ENCODE data around the gene VWA7.
"Not testable (repeated sequence)": the region's sequence is repeated elsewhere in the genome, so short reads cannot be mapped to it uniquely, and the experiment has no call there.

VWA7 gene, protein sequence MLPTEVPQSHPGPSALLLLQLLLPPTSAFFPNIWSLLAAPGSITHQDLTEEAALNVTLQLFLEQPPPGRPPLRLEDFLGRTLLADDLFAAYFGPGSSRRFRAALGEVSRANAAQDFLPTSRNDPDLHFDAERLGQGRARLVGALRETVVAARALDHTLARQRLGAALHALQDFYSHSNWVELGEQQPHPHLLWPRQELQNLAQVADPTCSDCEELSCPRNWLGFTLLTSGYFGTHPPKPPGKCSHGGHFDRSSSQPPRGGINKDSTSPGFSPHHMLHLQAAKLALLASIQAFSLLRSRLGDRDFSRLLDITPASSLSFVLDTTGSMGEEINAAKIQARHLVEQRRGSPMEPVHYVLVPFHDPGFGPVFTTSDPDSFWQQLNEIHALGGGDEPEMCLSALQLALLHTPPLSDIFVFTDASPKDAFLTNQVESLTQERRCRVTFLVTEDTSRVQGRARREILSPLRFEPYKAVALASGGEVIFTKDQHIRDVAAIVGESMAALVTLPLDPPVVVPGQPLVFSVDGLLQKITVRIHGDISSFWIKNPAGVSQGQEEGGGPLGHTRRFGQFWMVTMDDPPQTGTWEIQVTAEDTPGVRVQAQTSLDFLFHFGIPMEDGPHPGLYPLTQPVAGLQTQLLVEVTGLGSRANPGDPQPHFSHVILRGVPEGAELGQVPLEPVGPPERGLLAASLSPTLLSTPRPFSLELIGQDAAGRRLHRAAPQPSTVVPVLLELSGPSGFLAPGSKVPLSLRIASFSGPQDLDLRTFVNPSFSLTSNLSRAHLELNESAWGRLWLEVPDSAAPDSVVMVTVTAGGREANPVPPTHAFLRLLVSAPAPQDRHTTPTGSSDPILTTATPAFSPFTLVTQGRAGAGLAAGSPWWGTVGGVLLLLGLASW

DNA sequence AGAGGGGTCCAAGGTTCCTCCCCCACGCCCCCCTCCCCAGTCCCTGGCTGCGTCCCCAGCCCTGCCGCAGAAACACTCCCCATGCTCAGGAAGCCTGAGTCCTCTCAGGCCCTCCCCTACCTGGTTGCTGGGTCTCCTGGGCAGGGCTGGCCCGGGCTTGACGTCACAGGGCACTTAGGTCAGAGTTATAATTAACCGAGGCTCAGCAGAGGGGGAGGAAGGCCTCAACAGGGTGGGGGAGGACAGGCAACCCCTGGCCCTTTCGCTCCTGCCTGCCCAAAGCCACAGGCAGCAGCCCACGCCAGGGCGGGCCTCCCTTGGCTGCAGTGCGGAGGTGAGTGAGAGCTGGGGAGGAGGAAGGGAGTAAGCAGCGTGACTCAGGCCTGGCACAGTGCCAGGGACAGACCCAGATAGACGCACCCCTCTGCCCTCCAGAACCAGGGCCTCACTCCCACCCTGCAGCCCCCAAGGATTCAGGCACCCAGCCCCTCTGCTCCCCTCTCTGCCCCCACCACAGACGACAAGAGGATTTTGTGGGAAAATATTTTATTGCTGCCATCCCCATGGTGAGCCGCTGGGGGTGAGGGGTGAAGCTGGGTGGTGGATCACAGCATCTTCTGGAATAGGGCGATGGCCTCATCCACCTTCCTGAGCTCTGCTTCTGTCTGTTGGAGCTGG lies at the start of gene VWA7:
Gene VWA7, minus strand, starts transcription at position 340 of the 678 bp plus-strand sequence. CDS start 549 bp downstream, outside the sequence.
- DNase-seq: peak; percentile 54
- in situ Hi-C loops (cut with HindIII; ENCODE audit: low pct_ligation_motif_present, low pct_unique_long_range_greater_than_20kb, low sequenced_read_pairs): no loop called here

DNA sequence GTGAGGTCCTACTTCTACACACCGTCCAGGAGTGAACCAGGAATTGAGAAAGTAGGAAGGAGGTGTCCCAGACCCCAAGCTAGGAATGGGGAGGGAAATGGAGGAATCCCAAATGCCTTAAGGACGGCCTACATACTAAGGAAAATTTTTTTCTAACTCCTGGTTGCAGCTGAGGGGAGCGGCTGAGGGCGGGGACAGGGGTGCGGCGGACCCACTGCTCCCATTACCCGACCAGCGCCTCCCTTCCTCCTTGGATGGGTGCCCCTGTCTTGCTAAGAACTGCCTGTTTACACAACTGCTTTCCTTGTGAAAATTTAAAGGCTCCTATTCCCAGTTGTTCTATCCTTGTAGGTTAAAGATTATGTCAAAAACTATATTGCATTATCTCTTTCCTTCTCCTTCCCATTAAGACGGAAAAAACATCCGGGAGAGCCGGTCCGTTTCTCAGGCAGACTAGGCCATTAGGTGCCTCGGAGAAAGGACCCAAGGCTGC lies 49.7 kb upstream of the VWA7 start:
- no peak for DNase-seq
- in situ Hi-C loops (cut with HindIII; ENCODE audit: low pct_ligation_motif_present, low pct_unique_long_range_greater_than_20kb, low sequenced_read_pairs): no loop called here

DNA sequence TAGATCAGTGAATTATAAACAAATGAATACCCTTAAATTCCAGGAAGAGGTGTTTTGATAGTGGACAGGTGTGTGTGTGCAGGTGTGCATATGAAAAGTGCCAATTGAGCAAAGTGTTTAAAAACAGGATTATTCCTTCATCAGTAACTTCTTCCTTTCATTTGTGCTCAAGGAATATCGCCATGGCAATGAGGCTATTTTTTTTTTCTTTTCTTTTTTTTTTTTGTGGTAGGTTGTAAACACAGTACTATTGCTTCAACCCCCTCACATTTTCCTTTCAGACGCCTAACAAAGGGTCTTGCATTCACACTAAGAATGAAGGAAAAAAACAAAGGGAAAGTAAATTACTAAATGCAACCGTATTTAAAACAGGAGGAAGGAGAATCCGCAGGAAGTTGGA lies 48.4 kb upstream of the VWA7 start:
- no peak for DNase-seq
- in situ Hi-C loops (cut with HindIII; ENCODE audit: low pct_ligation_motif_present, low pct_unique_long_range_greater_than_20kb, low sequenced_read_pairs): no loop called here

DNA sequence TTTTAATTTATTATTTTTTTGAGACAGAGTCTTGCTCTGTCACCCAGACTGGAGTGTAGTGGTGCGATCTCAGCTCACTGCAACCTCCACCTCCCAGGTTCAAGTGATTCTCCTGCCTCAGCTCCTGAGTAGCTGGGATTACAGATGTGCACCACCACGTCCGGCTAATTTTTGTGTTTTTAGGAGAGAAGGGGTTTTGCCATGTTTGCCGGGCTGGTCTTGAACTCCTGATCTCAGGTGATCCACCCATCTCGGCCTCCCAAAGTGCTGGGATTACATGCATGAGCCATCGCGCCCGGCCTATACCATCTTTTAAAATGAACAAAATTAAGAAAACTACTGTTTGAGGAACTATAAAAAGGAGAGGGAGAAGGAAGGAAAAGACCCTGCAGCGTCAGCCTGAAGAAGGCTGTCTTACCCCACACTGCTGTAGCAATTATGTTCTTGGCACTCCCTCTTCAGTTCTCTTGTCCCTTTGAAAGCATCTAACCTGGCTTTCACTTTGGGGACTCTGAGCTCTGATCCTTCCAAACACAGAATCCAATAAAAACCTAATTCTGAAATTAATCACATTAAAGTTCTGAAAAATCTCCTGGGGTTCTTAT lies 46.6 kb upstream of the VWA7 start:
- DNase-seq; in situ Hi-C loops (cut with HindIII; ENCODE audit: low pct_ligation_motif_present, low pct_unique_long_range_greater_than_20kb, low sequenced_read_pairs): not testable (repeated sequence)

DNA sequence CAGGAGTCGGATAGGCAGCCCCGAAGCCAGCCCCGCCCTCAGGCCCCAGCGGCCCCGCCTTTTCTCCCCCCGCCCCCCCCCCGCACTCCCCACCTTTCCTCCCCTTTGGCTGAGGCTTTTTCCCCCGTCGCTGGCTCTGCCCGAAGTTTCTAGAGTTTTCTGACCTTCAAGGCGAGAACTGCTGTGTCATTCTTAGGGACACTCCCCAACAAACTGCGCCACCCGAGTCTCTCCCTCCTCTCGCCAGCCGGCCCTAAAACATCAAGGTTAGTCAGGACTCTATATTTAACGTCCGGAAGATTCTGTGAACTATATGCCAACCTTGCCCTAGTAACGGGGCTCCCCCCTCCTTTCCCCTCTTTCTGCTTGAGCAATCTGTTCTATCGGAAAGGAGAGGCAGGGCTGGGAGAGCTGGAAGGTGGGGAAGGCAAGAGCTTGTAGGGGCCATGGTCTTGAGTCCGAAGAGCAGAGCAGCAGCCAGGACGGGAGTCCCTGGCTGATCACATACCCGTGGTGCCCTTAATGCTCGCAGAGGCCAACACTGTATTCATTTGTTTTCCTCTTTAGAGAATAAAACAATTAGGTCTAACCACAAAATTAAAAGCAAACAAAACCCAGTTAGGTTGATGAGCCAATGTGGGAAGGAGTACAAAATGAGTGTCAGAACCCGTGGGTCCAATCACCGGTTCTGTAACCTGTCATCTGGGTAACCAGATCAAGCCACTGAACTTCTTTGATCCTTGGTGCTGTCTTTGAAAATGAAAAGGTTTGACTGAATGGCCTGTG lies 45.1 kb upstream of the VWA7 start:
- in situ Hi-C loops (cut with HindIII; ENCODE audit: low pct_ligation_motif_present, low pct_unique_long_range_greater_than_20kb, low sequenced_read_pairs): no loop called here
- DNase-seq: no peak

DNA sequence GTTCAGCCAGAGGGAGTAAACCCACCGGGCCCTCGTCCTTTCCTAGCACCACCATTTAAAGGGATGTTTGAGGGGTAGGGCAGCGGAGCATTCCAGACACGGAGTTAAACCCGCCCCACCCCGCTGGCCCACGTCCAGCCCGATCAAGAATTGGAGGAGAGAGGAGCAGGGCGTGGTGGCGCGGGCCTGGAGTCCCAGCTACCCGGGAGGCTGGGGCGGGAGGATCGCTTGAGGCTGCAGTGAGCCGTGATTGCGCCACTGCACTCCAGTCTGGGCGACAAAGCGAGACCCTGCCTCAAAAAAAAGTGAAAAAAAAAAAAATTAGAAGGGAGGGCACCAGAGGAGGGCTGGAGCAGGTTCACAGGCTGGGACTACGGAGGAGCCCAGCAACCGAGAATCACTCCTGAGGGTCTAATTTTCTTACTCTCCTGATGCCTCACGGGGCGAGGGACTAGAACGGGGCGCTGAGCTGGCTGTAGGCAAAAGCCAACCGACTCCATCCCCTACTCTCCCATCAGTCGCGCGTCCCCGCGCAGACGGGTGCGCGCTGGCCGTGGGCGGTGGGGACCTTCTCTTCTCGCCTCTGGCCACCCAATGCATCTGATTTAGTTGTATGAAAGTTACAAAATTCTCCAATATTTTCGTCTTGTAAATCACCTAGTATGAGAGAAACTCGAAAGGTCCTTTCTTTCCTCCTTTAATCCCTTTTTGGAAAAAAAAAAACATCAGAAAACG lies 44.3 kb upstream of the VWA7 start:
- in situ Hi-C loops (cut with HindIII; ENCODE audit: low pct_ligation_motif_present, low pct_unique_long_range_greater_than_20kb, low sequenced_read_pairs): no loop called here
- DNase-seq: no peak

DNA sequence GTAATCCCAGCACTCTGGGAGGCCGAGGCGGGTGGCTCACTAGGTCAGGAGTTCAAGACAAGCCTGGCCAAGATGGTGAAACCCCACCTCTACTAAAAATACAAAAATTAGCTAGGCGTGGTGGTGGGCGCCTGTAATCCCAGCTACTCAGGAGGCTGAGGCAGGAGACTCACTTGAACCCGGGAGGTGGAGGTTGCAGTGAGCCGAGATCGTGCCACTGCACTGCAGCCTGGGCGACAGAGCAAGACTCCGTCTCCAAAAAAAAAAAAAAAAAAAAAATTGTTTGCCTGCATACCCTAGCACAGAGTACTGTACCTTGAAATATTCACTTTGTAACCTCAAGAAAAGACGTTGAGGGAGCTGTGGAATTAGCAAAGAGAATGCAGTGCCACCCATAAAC lies 43.3 kb upstream of the VWA7 start:
- in situ Hi-C loops (cut with HindIII; ENCODE audit: low pct_ligation_motif_present, low pct_unique_long_range_greater_than_20kb, low sequenced_read_pairs); DNase-seq: not testable (repeated sequence)

DNA sequence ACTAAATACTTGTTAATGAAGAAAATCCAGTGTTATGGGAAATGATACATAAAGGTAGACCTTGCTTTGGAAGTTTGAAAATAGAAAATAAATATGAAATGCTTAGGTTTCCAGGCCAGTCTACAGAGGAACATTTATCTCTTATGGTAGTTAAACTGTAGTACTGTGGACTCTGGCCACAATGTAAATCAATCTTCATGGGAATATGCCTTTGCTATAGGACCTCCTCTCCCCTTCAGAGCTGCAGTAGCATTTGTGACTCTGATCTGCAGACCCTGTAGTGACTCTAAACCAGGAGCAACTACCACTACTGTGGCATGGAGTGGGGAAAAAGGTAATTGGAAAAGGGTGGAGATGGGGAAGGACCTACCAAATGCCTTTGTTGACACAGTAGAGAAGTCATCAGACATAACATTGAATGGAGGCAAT lies 42.8 kb upstream of the VWA7 start:
- in situ Hi-C loops (cut with HindIII; ENCODE audit: low pct_ligation_motif_present, low pct_unique_long_range_greater_than_20kb, low sequenced_read_pairs): no loop called here
- DNase-seq: no peak

DNA sequence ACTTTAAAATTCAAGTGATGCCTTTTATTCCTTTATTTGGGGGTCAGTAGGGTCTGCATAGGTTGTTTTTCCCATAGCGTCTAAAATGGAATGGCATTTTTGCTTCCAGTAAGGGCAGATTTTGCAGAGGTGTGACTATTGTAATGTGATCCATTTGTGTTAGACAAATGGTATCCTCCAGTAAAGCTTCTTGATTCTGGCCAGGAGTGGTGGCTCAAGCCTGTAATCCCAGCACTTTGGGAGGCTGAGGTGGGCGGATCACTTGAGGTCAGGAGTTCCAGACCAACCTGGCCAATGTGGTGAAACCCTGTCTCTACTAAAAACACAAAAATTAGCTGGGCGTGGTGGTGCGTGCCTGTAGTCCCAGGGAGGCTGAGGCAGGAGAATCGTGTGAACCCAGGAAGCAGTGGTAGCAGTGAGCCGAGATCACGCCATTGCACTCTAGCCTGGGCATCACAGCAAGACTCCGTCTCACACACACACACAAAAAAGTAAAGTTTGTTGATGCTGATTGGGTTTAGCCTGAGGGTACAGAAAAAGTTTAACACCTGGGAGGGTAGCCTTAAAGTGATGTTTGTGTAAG lies 40.9 kb upstream of the VWA7 start:
- in situ Hi-C loops (cut with HindIII; ENCODE audit: low pct_ligation_motif_present, low pct_unique_long_range_greater_than_20kb, low sequenced_read_pairs): not testable (repeated sequence)

DNA sequence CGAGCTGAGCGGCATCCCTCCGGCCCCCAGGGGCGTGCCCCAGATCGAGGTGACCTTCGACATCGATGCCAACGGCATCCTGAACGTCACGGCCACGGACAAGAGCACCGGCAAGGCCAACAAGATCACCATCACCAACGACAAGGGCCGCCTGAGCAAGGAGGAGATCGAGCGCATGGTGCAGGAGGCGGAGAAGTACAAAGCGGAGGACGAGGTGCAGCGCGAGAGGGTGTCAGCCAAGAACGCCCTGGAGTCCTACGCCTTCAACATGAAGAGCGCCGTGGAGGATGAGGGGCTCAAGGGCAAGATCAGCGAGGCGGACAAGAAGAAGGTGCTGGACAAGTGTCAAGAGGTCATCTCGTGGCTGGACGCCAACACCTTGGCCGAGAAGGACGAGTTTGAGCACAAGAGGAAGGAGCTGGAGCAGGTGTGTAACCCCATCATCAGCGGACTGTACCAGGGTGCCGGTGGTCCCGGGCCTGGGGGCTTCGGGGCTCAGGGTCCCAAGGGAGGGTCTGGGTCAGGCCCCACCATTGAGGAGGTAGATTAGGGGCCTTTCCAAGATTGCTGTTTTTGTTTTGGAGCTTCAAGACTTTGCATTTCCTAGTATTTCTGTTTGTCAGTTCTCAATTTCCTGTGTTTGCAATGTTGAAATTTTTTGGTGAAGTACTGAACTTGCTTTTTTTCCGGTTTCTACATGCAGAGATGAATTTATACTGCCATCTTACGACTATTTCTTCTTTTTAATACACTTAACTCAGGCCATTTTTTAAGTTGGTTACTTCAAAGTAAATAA lies 40.2 kb upstream of the VWA7 start:
- in situ Hi-C loops (cut with HindIII; ENCODE audit: low pct_ligation_motif_present, low pct_unique_long_range_greater_than_20kb, low sequenced_read_pairs); DNase-seq: not testable (repeated sequence)

More for the DNA sequence above, 40.9 kb upstream of the VWA7 start:
- not testable (repeated sequence) for DNase-seq

DNA sequence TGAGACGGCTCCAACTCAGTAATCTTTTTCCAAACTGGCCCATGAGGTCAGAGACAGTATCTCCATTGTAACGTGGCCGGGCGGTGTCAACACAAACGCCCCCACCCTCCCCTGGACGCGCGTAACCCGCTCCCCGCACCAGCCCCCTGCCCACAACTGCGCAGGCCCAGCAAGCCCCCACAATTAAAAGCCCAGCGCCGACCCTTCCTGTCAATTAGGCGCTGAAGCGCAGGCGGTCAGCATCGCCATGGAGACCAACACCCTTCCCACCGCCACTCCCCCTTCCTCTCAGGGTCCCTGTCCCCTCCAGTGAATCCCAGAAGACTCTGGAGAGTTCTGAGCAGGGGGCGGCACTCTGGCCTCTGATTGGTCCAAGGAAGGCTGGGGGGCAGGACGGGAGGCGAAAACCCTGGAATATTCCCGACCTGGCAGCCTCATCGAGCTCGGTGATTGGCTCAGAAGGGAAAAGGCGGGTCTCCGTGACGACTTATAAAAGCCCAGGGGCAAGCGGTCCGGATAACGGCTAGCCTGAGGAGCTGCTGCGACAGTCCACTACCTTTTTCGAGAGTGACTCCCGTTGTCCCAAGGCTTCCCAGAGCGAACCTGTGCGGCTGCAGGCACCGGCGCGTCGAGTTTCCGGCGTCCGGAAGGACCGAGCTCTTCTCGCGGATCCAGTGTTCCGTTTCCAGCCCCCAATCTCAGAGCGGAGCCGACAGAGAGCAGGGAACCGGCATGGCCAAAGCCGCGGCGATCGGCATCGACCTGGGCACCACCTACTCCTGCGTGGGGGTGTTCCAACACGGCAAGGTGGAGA lies 38.1 kb upstream of the VWA7 start, which contains the start of the genes HSPA1A and HSPA1L:
Gene HSPA1A, plus strand, starts transcription at position 519 of the 814 bp plus-strand sequence. Its CDS starts 214 bp downstream, at position 733.
Gene HSPA1L, minus strand, starts transcription at position 259 of the 814 bp plus-strand sequence. CDS start 3,311 bp downstream, outside the sequence.
- in situ Hi-C loops (cut with HindIII; ENCODE audit: low pct_ligation_motif_present, low pct_unique_long_range_greater_than_20kb, low sequenced_read_pairs): no loop called here

DNA sequence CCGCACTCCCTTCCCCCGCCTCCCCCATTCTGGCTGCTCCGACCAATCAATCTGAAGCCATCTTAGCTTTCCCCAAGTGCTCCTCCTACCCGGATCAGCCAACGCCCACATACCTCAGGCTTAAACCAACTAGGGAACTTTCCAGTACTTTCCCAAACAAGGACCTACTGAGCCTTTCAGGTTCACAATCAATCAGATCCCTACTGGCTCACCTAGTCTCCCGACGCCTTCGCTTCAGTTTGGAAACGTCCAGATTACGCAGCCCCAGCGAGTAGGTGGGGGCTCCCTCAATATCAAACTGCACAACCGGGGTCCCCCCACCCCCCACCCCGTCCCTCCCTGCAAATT lies 37.5 kb upstream of the VWA7 start:
- in situ Hi-C loops (cut with HindIII; ENCODE audit: low pct_ligation_motif_present, low pct_unique_long_range_greater_than_20kb, low sequenced_read_pairs): no loop called here
- peak; percentile 95 for DNase-seq

More for the DNA sequence above, 38.1 kb upstream of the VWA7 start, which contains the start of the genes HSPA1A and HSPA1L:
- peak; percentile 95 for DNase-seq

DNA sequence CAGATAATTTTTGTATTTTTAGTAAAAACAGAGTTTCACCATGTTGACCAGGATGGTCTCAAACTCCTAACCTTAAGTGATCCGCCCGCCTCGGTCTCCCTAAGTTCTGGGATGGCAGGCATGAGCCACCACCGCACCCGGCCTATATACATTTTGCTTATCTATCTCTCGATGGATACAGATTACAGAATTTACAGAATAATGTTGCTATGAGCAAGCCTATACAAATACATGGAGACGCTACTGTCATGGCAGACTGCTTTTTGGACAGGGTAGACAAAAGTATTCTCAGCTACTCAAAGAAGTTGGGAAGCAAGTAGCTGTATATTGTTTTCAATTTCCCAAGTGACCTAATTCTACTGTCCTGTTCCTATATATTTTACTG lies 36.3 kb upstream of the VWA7 start:
- DNase-seq: no peak
- in situ Hi-C loops (cut with HindIII; ENCODE audit: low pct_ligation_motif_present, low pct_unique_long_range_greater_than_20kb, low sequenced_read_pairs): no loop called here

DNA sequence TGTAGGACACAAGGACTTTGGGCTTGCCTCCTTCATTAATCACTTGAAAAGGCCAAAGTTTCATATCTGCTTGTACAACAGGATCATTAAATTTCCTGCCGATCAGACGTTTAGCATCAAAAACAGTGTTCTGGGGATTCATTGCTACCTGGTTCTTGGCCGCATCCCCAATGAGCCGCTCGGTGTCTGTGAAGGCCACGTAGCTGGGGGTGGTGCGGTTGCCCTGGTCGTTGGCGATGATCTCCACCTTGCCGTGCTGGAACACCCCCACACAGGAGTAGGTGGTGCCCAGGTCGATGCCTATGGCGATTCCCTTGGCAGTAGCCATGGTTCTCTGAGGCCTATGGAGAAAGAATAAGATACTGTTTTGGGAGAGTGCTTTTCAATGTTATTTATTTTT lies 34.5 kb upstream of the VWA7 start:
- in situ Hi-C loops (cut with HindIII; ENCODE audit: low pct_ligation_motif_present, low pct_unique_long_range_greater_than_20kb, low sequenced_read_pairs): no loop called here
- DNase-seq: no peak

DNA sequence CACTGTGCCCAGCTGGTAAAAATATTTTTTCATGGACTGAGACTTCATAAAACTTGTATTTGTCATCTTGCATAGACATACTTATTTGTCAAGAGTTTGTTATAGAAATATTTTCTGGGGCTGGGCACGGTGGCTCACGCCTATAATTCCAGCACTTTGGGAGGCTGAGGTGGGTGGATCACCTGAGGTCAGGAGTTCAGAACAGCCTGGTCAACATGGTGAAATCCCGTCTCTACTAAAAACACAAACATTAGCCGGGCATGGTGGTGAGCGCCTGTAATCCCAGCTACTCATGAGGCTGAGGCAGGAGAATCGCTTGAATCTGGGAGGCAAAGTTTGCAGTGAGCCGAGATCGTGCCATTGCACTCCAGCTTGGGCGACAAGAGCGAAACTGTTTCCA lies 31.5 kb upstream of the VWA7 start:
- DNase-seq; in situ Hi-C loops (cut with HindIII; ENCODE audit: low pct_ligation_motif_present, low pct_unique_long_range_greater_than_20kb, low sequenced_read_pairs): not testable (repeated sequence)
